Liver (tissue), 9 donors: ENCODE data around the gene PAPPA2. TPM values are rescaled to one million over a fixed set of nuclear protein-coding genes. Genes with fewer than 3 reads are reported as not detected.

ENCODE experiments used
- DNase-seq: peaks from one replicate; pipeline ENCODE4 v3.0.0-alpha.2; 2017; ENCODE audit warnings: low spot score
- H3K27ac ChIP-seq, 2 donors: one replicate each; pipeline ENCODE4 v1.7.0; 2013; ENCODE audit warnings: inconsistent platforms in 2 of 2, low read length in 2 of 2, control low read depth in 1 of 2, low read depth in 1 of 2, mild to moderate bottlenecking in 1 of 2
- H3K27me3 ChIP-seq, 4 donors: one replicate each; pipeline versions ENCODE4 v1.6.1 to v1.7.0; 2013; ENCODE audit warnings: low read length in 3 of 4, inconsistent platforms in 1 of 4, mild to moderate bottlenecking in 1 of 4, moderate library complexity in 1 of 4; ENCODE audit not compliant: control insufficient read depth in 4 of 4, insufficient read depth in 4 of 4
- H3K36me3 ChIP-seq, 4 donors: one replicate each; pipeline versions ENCODE4 v1.6.1 to v1.7.0; 2013; ENCODE audit warnings: low read length in 3 of 4, mild to moderate bottlenecking in 3 of 4, low read depth in 1 of 4, moderate library complexity in 1 of 4; ENCODE audit not compliant: control insufficient read depth in 4 of 4, insufficient read depth in 3 of 4
- H3K4me1 ChIP-seq, 4 donors: one replicate each; pipeline versions ENCODE4 v1.6.1 to v1.7.0; 2013; ENCODE audit warnings: low read length in 3 of 4, mild to moderate bottlenecking in 3 of 4, moderate library complexity in 1 of 4; ENCODE audit not compliant: control insufficient read depth in 4 of 4, insufficient read depth in 4 of 4
- H3K4me3 ChIP-seq, 3 donors: one replicate each; pipeline versions ENCODE4 v1.6.1 to v1.7.0; 2013; ENCODE audit warnings: low read length in 3 of 3, control low read depth in 1 of 3, low read depth in 1 of 3, mild to moderate bottlenecking in 1 of 3
- H3K9ac ChIP-seq, 2 donors: one replicate each; pipeline ENCODE4 v1.7.0; 2013; ENCODE audit warnings: low read length in 2 of 2, mild to moderate bottlenecking in 2 of 2, moderate library complexity in 2 of 2, control low read depth in 1 of 2, low read depth in 1 of 2
- H3K9me3 ChIP-seq, 4 donors: one replicate each; pipeline versions ENCODE4 v1.6.1 to v1.7.0; 2013; ENCODE audit warnings: low read length in 3 of 4; ENCODE audit not compliant: control insufficient read depth in 4 of 4
- EGR1 ChIP-seq, 2 donors: IDR thresholded peaks; 2 replicates each; pipeline ENCODE4 v1.6.1; 2016 to 2018; ENCODE audit warnings: antibody characterized with exemption in 2 of 2, low read depth in 2 of 2
- FOXA1 ChIP-seq: IDR thresholded peaks from 2 replicates; pipeline ENCODE4 v1.6.1; 2016; ENCODE audit warnings: antibody characterized with exemption
- FOXA2 ChIP-seq: IDR thresholded peaks from 2 replicates; pipeline ENCODE4 v1.6.1; 2016; ENCODE audit warnings: antibody characterized with exemption
- GABPA ChIP-seq, 2 donors: IDR thresholded peaks in 1 of 2; conservative IDR thresholded peaks in 1 of 2; 2 replicates each; pipeline ENCODE4 v1.6.1; 2016; ENCODE audit warnings: antibody characterized with exemption in 2 of 2, mild to moderate bottlenecking in 1 of 2, moderate library complexity in 1 of 2
- HNF4A ChIP-seq, 2 donors: conservative IDR thresholded peaks; 2 replicates each; pipeline ENCODE4 v1.6.1; 2016; ENCODE audit warnings: antibody characterized with exemption in 2 of 2, mild to moderate bottlenecking in 2 of 2
- JUND ChIP-seq, 2 donors: IDR thresholded peaks; 2 replicates each; pipeline ENCODE4 v1.6.1; 2016; ENCODE audit warnings: antibody characterized with exemption in 2 of 2
- NR2F2 ChIP-seq: IDR thresholded peaks from 2 replicates; pipeline ENCODE4 v1.6.1; 2016; ENCODE audit warnings: antibody characterized with exemption
- RAD21 ChIP-seq, 2 donors: IDR thresholded peaks; 2 replicates each; pipeline ENCODE4 v1.6.1; 2016; ENCODE audit warnings: antibody characterized with exemption in 2 of 2, mild to moderate bottlenecking in 2 of 2
- RXRA ChIP-seq, 2 donors: IDR thresholded peaks; 2 replicates each; pipeline ENCODE4 v1.6.1; 2017 to 2018; ENCODE audit warnings: antibody characterized with exemption in 2 of 2, mild to moderate bottlenecking in 1 of 2
- SP1 ChIP-seq: IDR thresholded peaks from 2 replicates; pipeline ENCODE4 v1.6.1; 2018; ENCODE audit warnings: antibody characterized with exemption, mild to moderate bottlenecking
- TAF1 ChIP-seq: conservative IDR thresholded peaks from 2 replicates; pipeline ENCODE4 v1.6.1; 2016; ENCODE audit warnings: antibody characterized with exemption, mild to moderate bottlenecking
- YY1 ChIP-seq: IDR thresholded peaks from 2 replicates; pipeline ENCODE4 v1.6.1; 2016; ENCODE audit warnings: antibody characterized with exemption, mild to moderate bottlenecking
- ZBTB33 ChIP-seq: IDR thresholded peaks from 2 replicates; pipeline ENCODE4 v1.6.1; 2016; ENCODE audit warnings: antibody characterized with exemption
- WGBS: extraction: QIAGEN DNeasy Blood & Tissue Kit; methylation state at CpG from one replicate; pipeline ENCODE4 v1.1.7; 2013; 5-methylcytosine and 5-hydroxymethylcytosine counted together
- polyA plus RNA-seq, 2 donors: library from polyadenylated mRNA; stranded (reverse) in 1 of 2; unstranded in 1 of 2; fragments of 200-250 nt in 1 of 2; fragments of >200 nt in 1 of 2; fragmentation: Nextera tagmentation in 1 of 2; extraction: Ambion mirVana in 1 of 2; gene quantifications; one replicate each; pipeline versions ENCODE4 v1.2.1 to v1.2.3, GENCODE V29; 2013 to 2015
- total RNA-seq, 2 donors: library from RNA; depleted of rRNA; stranded (reverse); fragments of >200 nt; gene quantifications; one replicate each; pipeline ENCODE4 v1.2.3, GENCODE V29; 2014
- TF ChIP-seq, protein P1 (sequence below): IDR thresholded peaks from 2 replicates; pipeline ENCODE4 v1.6.1; 2016; ENCODE audit warnings: antibody characterized with exemption
- TF ChIP-seq, protein P2 (sequence below): IDR thresholded peaks from 2 replicates; pipeline ENCODE4 v1.6.1; 2016; ENCODE audit warnings: antibody characterized with exemption
- donor health status: healthy.
- donor health status: healthy.
- donor health status: healthy.
- donor health status: healthy.
- donor health status: healthy.

PAPPA2 gene
- total and polyA plus RNA-seq, 4 donors = 0.19 to 27.2 (median 13.4) TPM

GRCh38 chr1:176837708-176838107 lies 374.7 kb downstream of the PAPPA2 start (continued):
- TF ChIP-seq ZBTB33 = no peak
- TF ChIP-seq, protein P1, sequence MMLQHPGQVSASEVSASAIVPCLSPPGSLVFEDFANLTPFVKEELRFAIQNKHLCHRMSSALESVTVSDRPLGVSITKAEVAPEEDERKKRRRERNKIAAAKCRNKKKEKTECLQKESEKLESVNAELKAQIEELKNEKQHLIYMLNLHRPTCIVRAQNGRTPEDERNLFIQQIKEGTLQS = no peak
- TF ChIP-seq FOXA2 = no peak

DNA sequence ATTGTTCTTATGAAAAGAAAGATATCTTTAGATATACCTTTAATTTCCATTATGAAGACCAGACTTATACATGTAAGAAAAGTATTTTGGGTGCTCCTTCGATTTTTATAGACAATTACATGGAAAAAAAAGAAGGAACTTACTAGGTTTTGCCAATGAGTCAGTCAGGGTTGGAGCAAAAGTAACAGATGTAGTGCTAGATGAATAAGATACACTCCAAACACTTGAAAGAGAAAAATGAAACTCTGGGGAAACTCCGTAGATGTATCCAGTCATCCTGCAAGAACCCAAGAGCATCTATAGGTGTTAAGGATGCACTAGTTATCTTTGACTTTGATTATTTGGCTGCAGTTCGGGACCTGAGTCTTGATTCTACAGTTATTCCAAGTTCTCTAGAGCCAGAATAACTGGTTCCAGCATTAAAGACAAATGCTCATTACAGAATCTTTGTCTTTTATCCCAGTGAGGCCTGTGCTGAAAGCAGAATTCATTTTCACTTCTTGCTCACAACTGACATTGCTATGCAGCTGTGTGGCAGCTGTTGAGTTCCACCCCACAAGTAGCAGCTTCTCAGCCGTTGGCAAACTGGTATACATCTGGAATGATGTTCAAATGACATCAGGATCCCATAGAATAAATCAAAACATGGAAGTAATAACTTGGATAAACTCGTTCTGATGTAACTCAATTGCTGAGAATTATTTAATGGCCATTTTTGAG lies 375.5 kb downstream of the PAPPA2 start:
- TF ChIP-seq, protein P1 = no peak
- TF ChIP-seq EGR1 (IDR thresholded peaks at IDR 0.05; ENCODE audit: low read depth in 2 of 2) (no peak), SP1 (no peak), RXRA (IDR thresholded peaks at IDR 0.05) (no peak), YY1 (no peak), GABPA (IDR thresholded peaks at IDR 0.05 in 1 of 2, conservative IDR thresholded peaks at IDR 0.05 in 1 of 2) (no peak), FOXA1 (no peak), TAF1 (no peak), ZBTB33 (no peak), JUND (IDR thresholded peaks at IDR 0.05) (no peak), HNF4A (conservative IDR thresholded peaks at IDR 0.05) (no peak), NR2F2 (no peak)
- no peak overlapping the region for H3K27ac ChIP-seq
- no peak for DNase-seq
- H3K36me3 ChIP-seq = no peaks in the 10 kb centered on the region
- peak overlapping the region in 1 of 2 donors; percentile 1 for H3K9ac ChIP-seq
- no peak overlapping the region for H3K4me3 ChIP-seq
- H3K9me3 ChIP-seq = no peaks in the 10 kb centered on the region
- no peaks in the 10 kb centered on the region for H3K27me3 ChIP-seq
- peaks cover 0 to 4% (median under 1%) of the 10 kb centered on the region in 4 donors for H3K4me1 ChIP-seq
- WGBS = 73% methylated on average over 5 of the region's 5 CpGs

- Histone ChIP-seq H3K36me3 (no peaks in the 10 kb centered on the region), H3K9ac (no peak overlapping the region), H3K27me3 (no peaks in the 10 kb centered on the region), H3K9me3 (no peaks in the 10 kb centered on the region), H3K4me1 (peaks cover 0 to 6% (median 2%) of the 10 kb centered on the region in 4 donors), H3K27ac (no peak overlapping the region), H3K4me3 (no peak overlapping the region)
- 93% methylated on average over 4 of the region's 4 CpGs for WGBS
- DNase-seq = no peak
- TF ChIP-seq TAF1 (no peak), SP1 (no peak), RXRA (IDR thresholded peaks at IDR 0.05) (no peak), RAD21 (IDR thresholded peaks at IDR 0.05) (no peak), YY1 (no peak), ZBTB33 (no peak), JUND (IDR thresholded peaks at IDR 0.05) (no peak), FOXA2 (no peak), FOXA1 (no peak)
- TF ChIP-seq, protein P2, sequence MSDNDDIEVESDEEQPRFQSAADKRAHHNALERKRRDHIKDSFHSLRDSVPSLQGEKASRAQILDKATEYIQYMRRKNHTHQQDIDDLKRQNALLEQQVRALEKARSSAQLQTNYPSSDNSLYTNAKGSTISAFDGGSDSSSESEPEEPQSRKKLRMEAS = no peak
- TF ChIP-seq, protein P1 = no peak
These were observed 376.2 kb downstream of the PAPPA2 start for GRCh38 chr1:176839216-176839615.
